Measurements from ENCODE around the gene MAD1L1.
"Not testable (repeated sequence)": the region's sequence is repeated elsewhere in the genome, so short reads cannot be mapped to it uniquely, and the experiment has no call there.

MAD1L1 gene

GRCh38 chr7:2000746-2001321 lies 231.9 kb downstream of the MAD1L1 start:
- DNase-seq (ENCODE audit: low read depth), result no peak

- no peak for DNase-seq (ENCODE audit: low read depth)
Measured at GRCh38 chr7:2000153-2000687, 232.5 kb downstream of the MAD1L1 start.

- no peak for DNase-seq (ENCODE audit: low read depth)
Measured at GRCh38 chr7:1999278-1999984, 233.3 kb downstream of the MAD1L1 start.

GRCh38 chr7:1998146-1998545 lies 234.6 kb downstream of the MAD1L1 start:
- no peak for DNase-seq (ENCODE audit: low read depth)

GRCh38 chr7:1997537-1998076 lies 235.1 kb downstream of the MAD1L1 start:
- no peak for DNase-seq (ENCODE audit: low read depth)

- DNase-seq (ENCODE audit: low read depth), result no peak
Measured at GRCh38 chr7:1996816-1997215, 235.9 kb downstream of the MAD1L1 start.

GRCh38 chr7:1995911-1996420 lies 236.8 kb downstream of the MAD1L1 start:
- DNase-seq (ENCODE audit: low read depth), result not testable (repeated sequence)

GRCh38 chr7:1995426-1995825 lies 237.3 kb downstream of the MAD1L1 start:
- DNase-seq (ENCODE audit: low read depth), result no peak

GRCh38 chr7:1994931-1995330 lies 237.8 kb downstream of the MAD1L1 start:
- DNase-seq (ENCODE audit: low read depth), result no peak

GRCh38 chr7:1993776-1994740 lies 238.7 kb downstream of the MAD1L1 start:
- no peak for DNase-seq (ENCODE audit: low read depth)

GRCh38 chr7:1993031-1993695 lies 239.6 kb downstream of the MAD1L1 start:
- no peak for DNase-seq (ENCODE audit: low read depth)

- no peak for DNase-seq (ENCODE audit: low read depth)
Measured at GRCh38 chr7:1992554-1992953, 240.2 kb downstream of the MAD1L1 start.

GRCh38 chr7:1990001-1990670 lies 242.6 kb downstream of the MAD1L1 start:
- no peak for DNase-seq (ENCODE audit: low read depth)

GRCh38 chr7:1989049-1989860 lies 243.5 kb downstream of the MAD1L1 start:
- no peak for DNase-seq (ENCODE audit: low read depth)

- no peak for DNase-seq (ENCODE audit: low read depth)
Measured at GRCh38 chr7:1988533-1988930, 244.2 kb downstream of the MAD1L1 start.

GRCh38 chr7:1987591-1988532 lies 244.9 kb downstream of the MAD1L1 start:
- DNase-seq (ENCODE audit: low read depth), result no peak

GRCh38 chr7:1987084-1987535 lies 245.6 kb downstream of the MAD1L1 start:
- DNase-seq (ENCODE audit: low read depth), result no peak

- no peak for DNase-seq (ENCODE audit: low read depth)
Measured at GRCh38 chr7:1986366-1987083, 246.2 kb downstream of the MAD1L1 start.

All from fibroblast of gingiva (primary cell).